ENCODE measurements around the gene MVD. TPM values are rescaled to one million over a fixed set of nuclear protein-coding genes. Genes with fewer than 3 reads are reported as not detected.

The MVD gene
- total and polyA plus RNA-seq, 4 experiments from 2014 or later, result 15.6 to 57.0 (median 35.9) TPM

DNA sequence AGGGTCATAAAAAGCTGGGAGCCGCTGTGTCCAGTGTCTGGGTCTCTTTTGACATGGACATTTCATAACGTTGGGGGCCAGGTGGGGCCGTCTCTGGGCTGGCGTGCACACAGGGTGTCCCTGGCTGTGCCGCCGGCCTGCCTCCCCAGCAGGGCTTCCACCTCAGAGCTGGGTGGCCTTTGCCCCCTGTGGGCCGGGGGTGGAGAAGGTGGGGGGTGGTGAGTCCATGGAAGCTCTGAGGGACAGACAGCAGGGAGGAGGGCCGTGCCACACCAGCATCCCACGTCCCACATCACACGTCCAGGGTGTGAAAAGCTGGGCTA is 24.3 kb upstream of the MVD start:
- Histone ChIP-seq H3K9me3 (ENCODE audit: control insufficient read depth in 1 of 2, low read length in 2 of 2) (no peaks in the 10 kb centered on the region), H3K27ac (ENCODE audit: low read depth, low read length) (no peak overlapping the region), H3K36me3 (ENCODE audit: insufficient read depth, low read length) (no peaks in the 10 kb centered on the region), H3K4me3 (ENCODE audit: low read length in 2 of 2) (no peak overlapping the region), H3K27me3 (ENCODE audit: insufficient read depth, low read length) (no peaks in the 10 kb centered on the region), H3K4me1 (ENCODE audit: insufficient read depth, low read length) (peaks cover 68% of the 10 kb centered on the region)
- H3K9me3 Mint-ChIP-seq, result no peaks in the 10 kb centered on the region
- no peaks in the 10 kb centered on the region for H3K27me3 Mint-ChIP-seq
- intact Hi-C loops (cut with micrococcal nuclease), result loop anchor here (5.0 kb wide), 2 partner anchors 50 to 95 kb away; partner anchors contain the start of gene IL17C
- peaks cover 0 to 3% of the 10 kb centered on the region in 2 donors for H3K36me3 Mint-ChIP-seq
- H3K4me3 Mint-ChIP-seq, result peak overlapping the region in 6 of 8 donors; percentile 3 to 65 (median 52)
- no peak for DNase-seq
- CTCF ChIA-PET (ENCODE audit: partially characterized antibody), result interaction anchor here (0.9 to 3.3 kb wide), 5 partner anchors 11 to 94 kb away, joined by 3 to 21 read pairs (median 4); partner anchors contain the start of gene IL17C
- peaks cover 24 to 67% (median 48%) of the 10 kb centered on the region in 4 donors for H3K4me1 Mint-ChIP-seq
- peak overlapping the region in 2 of 7 donors; percentile 18 to 25 for H3K27ac Mint-ChIP-seq
- POLR2A ChIA-PET (ENCODE audit: partially characterized antibody), result interaction anchor here (0.6 to 10.2 kb wide), 9 partner anchors 10 to 125 kb away, joined by 3 to 249 read pairs (median 7); partner anchors contain the start of genes APRT, CTU2, MVD and RNF166

DNA sequence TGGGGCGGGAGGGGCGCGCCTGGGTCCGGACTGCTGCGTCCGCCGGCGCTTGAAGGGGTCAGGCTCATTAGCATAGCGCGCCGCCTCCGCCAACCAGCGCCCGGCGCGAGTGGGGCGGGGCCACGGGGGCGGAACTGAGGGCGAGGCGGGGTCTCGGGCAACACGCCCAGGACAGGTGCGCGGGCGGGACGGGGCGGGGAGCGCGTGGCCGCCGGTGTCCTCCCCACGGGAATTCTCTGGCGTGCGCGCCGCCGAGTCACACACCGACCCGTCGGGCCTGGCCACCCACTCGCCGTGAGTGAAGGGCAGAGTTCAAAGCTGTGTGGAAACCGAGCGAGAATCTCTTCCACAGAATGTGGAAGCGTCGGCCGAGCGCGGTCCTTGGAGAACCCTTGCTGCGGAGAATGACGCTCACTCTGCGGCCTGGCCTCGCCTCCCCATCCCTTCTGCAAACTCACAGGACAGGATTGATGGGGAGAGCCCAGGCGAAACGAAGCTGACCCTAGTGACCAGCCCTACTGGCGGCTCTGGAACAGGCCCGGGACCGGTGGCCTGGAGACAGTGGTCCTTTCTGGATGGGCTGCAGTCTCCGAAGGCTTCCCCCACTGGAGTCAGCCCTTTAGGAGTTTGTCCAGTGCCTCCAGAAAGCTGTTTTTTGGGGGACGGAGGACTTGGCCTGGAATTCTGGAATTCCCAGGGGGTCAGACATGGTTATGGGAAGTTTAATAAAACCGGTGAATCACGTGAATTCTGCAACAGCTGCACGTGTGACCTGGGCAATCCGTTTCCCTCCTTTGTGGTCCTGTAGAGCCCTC is 23.8 kb upstream of the MVD start, which contains the start of gene SNAI3:
SNAI3 (minus strand) TSS at position 69 of the 815 bp plus-strand sequence. CDS start 101 bp downstream, outside the sequence.
- Mint-ChIP-seq H3K36me3 (peaks cover 0 to 8% of the 10 kb centered on the region in 2 donors), H3K9me3 (no peaks in the 10 kb centered on the region), H3K4me1 (peaks cover 26 to 67% (median 49%) of the 10 kb centered on the region in 4 donors), H3K27ac (peak within 1 kb of the TSS; percentile 25 to 96 (median 79)), H3K4me3 (peak within 1 kb of the TSS; percentile 81 to 89 (median 84)), H3K27me3 (no peaks in the 10 kb centered on the region)
- peak; percentile 74 to 84 (median 78) for DNase-seq
- Histone ChIP-seq H3K4me1 (ENCODE audit: insufficient read depth, low read length) (peaks cover 68% of the 10 kb centered on the region), H3K36me3 (ENCODE audit: insufficient read depth, low read length) (no peaks in the 10 kb centered on the region), H3K9me3 (ENCODE audit: control insufficient read depth in 1 of 2, low read length in 2 of 2) (no peaks in the 10 kb centered on the region), H3K27ac (ENCODE audit: low read depth, low read length) (peak within 1 kb of the TSS; percentile 68), H3K27me3 (ENCODE audit: insufficient read depth, low read length) (no peaks in the 10 kb centered on the region), H3K4me3 (ENCODE audit: low read length in 2 of 2) (peak within 1 kb of the TSS; percentile 82 to 90)
- intact Hi-C loops (cut with micrococcal nuclease), result loop anchor here (1.0 to 5.0 kb wide), 6 partner anchors 15 to 96 kb away; partner anchors contain the start of genes CTU2, CYBA, IL17C and MVD
- CTCF ChIA-PET (ENCODE audit: partially characterized antibody), result interaction anchor here (1.2 to 3.3 kb wide), 4 partner anchors 14 to 94 kb away, joined by 3 to 21 read pairs (median 8); no protein-coding TSS in a partner anchor
- POLR2A ChIA-PET (ENCODE audit: partially characterized antibody), result interaction anchor here (0.6 to 10.2 kb wide), 12 partner anchors 11 to 125 kb away, joined by 3 to 249 read pairs (median 6); partner anchors contain the start of genes APRT, CTU2, MVD and RNF166

GRCh38 chr16:88686062-88686438 is 23.2 kb upstream of the MVD start:
- H3K36me3 Mint-ChIP-seq, result peaks cover under 1 to 11% of the 10 kb centered on the region in 2 donors
- Histone ChIP-seq H3K4me1 (ENCODE audit: insufficient read depth, low read length) (peaks cover 68% of the 10 kb centered on the region), H3K27me3 (ENCODE audit: insufficient read depth, low read length) (no peaks in the 10 kb centered on the region), H3K27ac (ENCODE audit: low read depth, low read length) (peak overlapping the region; percentile 68), H3K9me3 (ENCODE audit: control insufficient read depth in 1 of 2, low read length in 2 of 2) (no peaks in the 10 kb centered on the region), H3K36me3 (ENCODE audit: insufficient read depth, low read length) (peaks cover under 1% of the 10 kb centered on the region), H3K4me3 (ENCODE audit: low read length in 2 of 2) (peak overlapping the region; percentile 82 to 90)
- H3K4me1 Mint-ChIP-seq, result peaks cover 26 to 67% (median 49%) of the 10 kb centered on the region in 4 donors
- intact Hi-C loops (cut with micrococcal nuclease), result loop anchor here (1.0 to 5.0 kb wide), 6 partner anchors 15 to 96 kb away; partner anchors contain the start of genes CTU2, CYBA, IL17C and MVD
- POLR2A ChIA-PET (ENCODE audit: partially characterized antibody), result interaction anchor here (1.2 to 10.2 kb wide), 9 partner anchors 11 to 116 kb away, joined by 3 to 249 read pairs (median 6); partner anchors contain the start of genes CTU2, RNF166 and ZC3H18
- CTCF ChIA-PET (ENCODE audit: partially characterized antibody), result interaction anchor here (1.2 to 3.3 kb wide), 4 partner anchors 14 to 93 kb away, joined by 3 to 21 read pairs (median 8); no protein-coding TSS in a partner anchor
- H3K27me3 Mint-ChIP-seq, result no peaks in the 10 kb centered on the region
- peak in 1 of 5 donors; percentile 56 for DNase-seq
- H3K27ac Mint-ChIP-seq, result peak overlapping the region in 6 of 7 donors; percentile 53 to 96 (median 80)
- H3K9me3 Mint-ChIP-seq, result no peaks in the 10 kb centered on the region
- peak overlapping the region; percentile 81 to 89 (median 84) for H3K4me3 Mint-ChIP-seq

DNA sequence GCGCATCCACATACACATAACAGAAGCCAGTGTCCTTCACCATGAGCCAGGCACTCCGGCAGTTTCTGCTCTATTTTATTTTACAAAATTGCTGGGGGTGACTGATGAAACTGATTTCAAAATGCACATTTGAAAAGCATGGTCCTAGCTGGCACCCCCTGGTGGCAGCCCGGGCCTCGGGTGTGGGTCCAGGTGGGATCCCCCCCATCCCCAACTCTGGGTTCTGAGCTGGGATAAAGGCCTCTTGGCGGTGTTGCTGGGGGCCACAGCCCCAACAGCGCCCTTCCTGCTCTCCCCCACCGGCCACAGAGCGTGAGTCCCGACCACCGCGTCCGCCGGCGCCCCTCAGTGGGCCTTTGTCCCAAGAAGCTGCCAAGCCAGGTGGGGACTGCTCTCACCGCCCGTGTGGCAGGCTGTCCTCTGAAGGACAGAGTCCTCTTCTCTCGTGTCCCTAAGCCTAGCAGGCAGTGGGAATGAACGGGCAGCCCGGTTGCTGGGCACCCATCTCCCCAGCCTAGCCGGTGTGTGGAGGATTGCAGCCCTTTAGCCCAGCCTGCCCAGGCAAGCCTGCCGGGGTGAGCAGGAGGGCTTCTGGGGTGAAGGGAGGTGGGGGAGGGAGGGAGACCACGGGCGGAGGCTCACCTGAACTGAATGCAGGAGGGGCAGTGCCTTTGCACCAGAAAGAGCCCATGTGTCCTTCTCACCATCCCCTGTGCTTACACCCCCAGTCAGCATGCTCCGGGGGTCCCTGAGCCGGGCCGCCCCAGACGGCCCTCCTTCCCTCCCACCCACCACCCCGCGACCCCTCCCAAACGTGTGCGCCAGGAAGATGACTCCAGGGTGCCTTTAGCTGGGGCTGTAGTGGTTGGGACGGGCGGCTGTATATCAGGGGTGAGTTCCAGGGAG is 22.5 kb upstream of the MVD start:
- peak; percentile 48 to 74 (median 49) for DNase-seq
- Mint-ChIP-seq H3K4me1 (peaks cover 23 to 67% (median 46%) of the 10 kb centered on the region in 4 donors), H3K27me3 (no peaks in the 10 kb centered on the region), H3K27ac (peak overlapping the region; percentile 60 to 96 (median 79)), H3K36me3 (peaks cover 3 to 14% of the 10 kb centered on the region in 2 donors), H3K9me3 (no peaks in the 10 kb centered on the region), H3K4me3 (peak overlapping the region; percentile 81 to 89 (median 84))
- CTCF ChIA-PET (ENCODE audit: partially characterized antibody), result interaction anchor here (0.7 to 3.3 kb wide), 10 partner anchors 9 to 115 kb away, joined by 3 to 21 read pairs (median 5); partner anchors contain the start of gene ZC3H18
- Histone ChIP-seq H3K36me3 (ENCODE audit: insufficient read depth, low read length) (peaks cover 7% of the 10 kb centered on the region), H3K27me3 (ENCODE audit: insufficient read depth, low read length) (no peaks in the 10 kb centered on the region), H3K4me3 (ENCODE audit: low read length in 2 of 2) (peak overlapping the region; percentile 82 to 90), H3K4me1 (ENCODE audit: insufficient read depth, low read length) (peaks cover 68% of the 10 kb centered on the region), H3K9me3 (ENCODE audit: control insufficient read depth in 1 of 2, low read length in 2 of 2) (no peaks in the 10 kb centered on the region), H3K27ac (ENCODE audit: low read depth, low read length) (peak overlapping the region; percentile 68)
- POLR2A ChIA-PET (ENCODE audit: partially characterized antibody), result interaction anchor here (1.0 to 10.2 kb wide), 11 partner anchors 12 to 115 kb away, joined by 3 to 249 read pairs (median 5); partner anchors contain the start of genes CTU2, MVD, RNF166 and ZC3H18
- intact Hi-C loops (cut with micrococcal nuclease), result loop anchor here (1.0 to 5.0 kb wide), 6 partner anchors 16 to 97 kb away; partner anchors contain the start of genes CTU2, CYBA, IL17C and MVD

DNA sequence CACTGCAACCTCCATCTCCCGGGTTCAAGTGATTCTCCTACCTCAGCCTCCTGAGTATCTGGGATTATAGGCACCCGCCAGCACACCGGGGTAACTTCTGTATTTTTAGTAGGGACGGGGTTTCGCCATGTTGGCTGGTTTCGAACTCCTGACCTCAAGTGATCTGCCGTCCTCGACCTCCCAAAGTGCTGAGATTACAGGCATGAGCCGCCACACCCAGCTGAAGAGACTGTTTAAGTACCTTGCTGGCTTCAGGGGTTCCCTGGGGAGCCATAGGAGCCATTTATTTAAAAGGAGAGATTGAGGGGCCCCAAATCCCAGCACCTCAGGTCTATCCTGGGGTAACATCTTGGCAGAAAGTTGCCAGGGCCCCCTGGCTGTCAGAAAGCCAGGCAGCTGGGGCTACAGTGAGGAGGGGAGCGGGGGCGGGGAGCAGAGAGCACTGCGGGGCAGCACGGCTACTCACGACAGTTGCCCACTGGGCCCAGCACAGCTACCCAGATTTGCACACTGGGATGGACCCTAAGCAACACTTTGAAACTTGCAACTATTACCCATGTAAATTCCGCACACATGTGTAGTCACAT is 21.8 kb upstream of the MVD start:
- POLR2A ChIA-PET (ENCODE audit: partially characterized antibody), result interaction anchor here (1.0 to 10.2 kb wide), 8 partner anchors 13 to 114 kb away, joined by 3 to 249 read pairs (median 5); partner anchors contain the start of genes CTU2, MVD, RNF166 and ZC3H18
- Mint-ChIP-seq H3K4me3 (peak overlapping the region; percentile 81 to 89 (median 84)), H3K27ac (peak overlapping the region; percentile 10 to 96 (median 79)), H3K4me1 (peaks cover 25 to 60% (median 43%) of the 10 kb centered on the region in 4 donors), H3K9me3 (no peaks in the 10 kb centered on the region), H3K36me3 (peaks cover 3 to 16% of the 10 kb centered on the region in 2 donors), H3K27me3 (no peaks in the 10 kb centered on the region)
- Histone ChIP-seq H3K4me1 (ENCODE audit: insufficient read depth, low read length) (peaks cover 60% of the 10 kb centered on the region), H3K27ac (ENCODE audit: low read depth, low read length) (peak overlapping the region; percentile 68), H3K36me3 (ENCODE audit: insufficient read depth, low read length) (peaks cover 11% of the 10 kb centered on the region), H3K27me3 (ENCODE audit: insufficient read depth, low read length) (no peaks in the 10 kb centered on the region), H3K4me3 (ENCODE audit: low read length in 2 of 2) (peak overlapping the region in 1 of 2 donors; percentile 82), H3K9me3 (ENCODE audit: control insufficient read depth in 1 of 2, low read length in 2 of 2) (no peaks in the 10 kb centered on the region)
- intact Hi-C loops (cut with micrococcal nuclease), result loop anchor here (5.0 kb wide), 2 partner anchors 47 to 98 kb away; partner anchors contain the start of gene IL17C
- no peak for DNase-seq
- CTCF ChIA-PET (ENCODE audit: partially characterized antibody), result interaction anchor here (0.8 to 3.3 kb wide), 9 partner anchors 8 to 115 kb away, joined by 3 to 21 read pairs (median 5); partner anchors contain the start of gene ZC3H18
